Esophagus squamous epithelium (tissue), 5 donors: ENCODE data around the gene ALCAM. TPM values are rescaled to one million over a fixed set of nuclear protein-coding genes. Genes with fewer than 3 reads are reported as not detected.
"Not testable (repeated sequence)": the region's sequence is repeated elsewhere in the genome, so short reads cannot be mapped to it uniquely, and the experiment has no call there.

Source experiments
- DNase-seq: peaks from one replicate; lab custom pipeline; 2025; lab: John Stamatoyannopoulos, UW
- H3K27ac ChIP-seq, 4 donors: fragments of 200-600 bp; sonication (generic); one replicate each; pipeline ENCODE4 v1.5.1; 2016 to 2019; ENCODE audit warnings: mild to moderate bottlenecking in 1 of 4
- H3K27me3 ChIP-seq, 4 donors: fragments of 200-600 bp; sonication (generic); 1 replicate in 3 of 4; 2 replicates in 1 of 4; pipeline versions ENCODE4 v1.5.1 to v1.6.0; 2017 to 2021; ENCODE audit warnings: antibody characterized with exemption in 1 of 4
- H3K36me3 ChIP-seq, 3 donors: fragments of 200-600 bp; sonication (generic); one replicate each; pipeline ENCODE4 v1.5.1; 2016 to 2019
- H3K4me1 ChIP-seq, 3 donors: fragments of 200-600 bp; sonication (generic); one replicate each; pipeline ENCODE4 v1.5.1; 2017 to 2019
- H3K4me3 ChIP-seq, 4 donors: fragments of 200-600 bp; sonication (generic); 1 replicate in 3 of 4; 2 replicates in 1 of 4; pipeline ENCODE4 v1.5.1; 2016 to 2019; ENCODE audit warnings: mild to moderate bottlenecking in 2 of 4, moderate library complexity in 1 of 4
- H3K9me3 ChIP-seq, 3 donors: fragments of 200-600 bp; sonication (generic); one replicate each; pipeline ENCODE4 v1.5.1; 2016 to 2019
- POLR2A ChIP-seq, 4 donors: fragments of 450-650 bp; IDR thresholded peaks; one replicate each; pipeline ENCODE4 v1.6.1; 2017; ENCODE audit warnings: antibody characterized with exemption in 4 of 4, mild to moderate bottlenecking in 4 of 4, moderate library complexity in 3 of 4
- WGBS, 2 donors: methylation state at CpG; one replicate each; pipeline ENCODE4 v1.1.5; 2018; 5-methylcytosine and 5-hydroxymethylcytosine counted together
- intact Hi-C: fragments of 100-400 bp; cut with DNase I; formaldehyde crosslinking; loops from one replicate; pipeline ENCODE4 v1.15.0; 2022
- total RNA-seq, 4 donors: library from RNA; depleted of rRNA; stranded (reverse); fragments of >200 nt; gene quantifications; one replicate each; pipeline ENCODE4 v1.1.0, GENCODE V29; 2016
- TF ChIP-seq, protein P1 (sequence below), 6 experiments: fragments of 450-650 bp in 4 of 6; fragments of 200-600 bp in 2 of 6; sonication (generic) in 2 of 6; IDR thresholded peaks; one replicate each; pipeline ENCODE4 v1.5.1; 2016 to 2019; ENCODE audit warnings: antibody characterized with exemption in 6 of 6, mild to moderate bottlenecking in 4 of 6, moderate library complexity in 4 of 6
- donor health status: DM: yes; HTN: yes; CAD: no.

ALCAM gene
- total RNA-seq, 4 donors from 2014 or later: 4.6 to 18.9 (median 8.0) TPM

DNA sequence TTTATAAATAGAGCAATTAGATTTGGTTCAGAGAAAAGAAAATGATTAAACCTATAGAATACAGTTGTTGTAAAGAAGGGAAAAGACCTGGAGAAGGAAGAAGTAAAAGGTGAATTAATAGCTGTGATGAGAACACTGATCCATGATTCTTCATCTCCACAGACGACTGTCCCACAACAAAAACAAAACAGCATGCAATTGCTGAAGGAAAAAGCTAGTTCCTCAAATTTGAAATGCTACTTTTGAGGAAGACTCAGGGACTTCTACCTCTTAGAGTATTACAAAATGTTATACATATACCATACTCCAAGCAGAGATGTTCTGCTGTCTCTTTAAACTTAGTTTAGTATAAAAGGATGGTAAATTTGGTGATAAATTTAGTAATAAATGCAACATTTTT is 21.5 kb downstream of the ALCAM start:
- Histone ChIP-seq H3K27me3 (no peaks in the 10 kb centered on the region), H3K4me3 (no peak overlapping the region), H3K27ac (no peak overlapping the region), H3K4me1 (peaks cover 0 to 12% (median 0%) of the 10 kb centered on the region in 3 donors), H3K9me3 (peaks cover 0 to 14% (median 4%) of the 10 kb centered on the region in 3 donors), H3K36me3 (no peaks in the 10 kb centered on the region)
- no peak for DNase-seq
- intact Hi-C loops: no loop called here
- 36 to 38% methylated on average over 1 of the region's 1 CpG for WGBS, 2 donors
- TF ChIP-seq, protein P1, sequence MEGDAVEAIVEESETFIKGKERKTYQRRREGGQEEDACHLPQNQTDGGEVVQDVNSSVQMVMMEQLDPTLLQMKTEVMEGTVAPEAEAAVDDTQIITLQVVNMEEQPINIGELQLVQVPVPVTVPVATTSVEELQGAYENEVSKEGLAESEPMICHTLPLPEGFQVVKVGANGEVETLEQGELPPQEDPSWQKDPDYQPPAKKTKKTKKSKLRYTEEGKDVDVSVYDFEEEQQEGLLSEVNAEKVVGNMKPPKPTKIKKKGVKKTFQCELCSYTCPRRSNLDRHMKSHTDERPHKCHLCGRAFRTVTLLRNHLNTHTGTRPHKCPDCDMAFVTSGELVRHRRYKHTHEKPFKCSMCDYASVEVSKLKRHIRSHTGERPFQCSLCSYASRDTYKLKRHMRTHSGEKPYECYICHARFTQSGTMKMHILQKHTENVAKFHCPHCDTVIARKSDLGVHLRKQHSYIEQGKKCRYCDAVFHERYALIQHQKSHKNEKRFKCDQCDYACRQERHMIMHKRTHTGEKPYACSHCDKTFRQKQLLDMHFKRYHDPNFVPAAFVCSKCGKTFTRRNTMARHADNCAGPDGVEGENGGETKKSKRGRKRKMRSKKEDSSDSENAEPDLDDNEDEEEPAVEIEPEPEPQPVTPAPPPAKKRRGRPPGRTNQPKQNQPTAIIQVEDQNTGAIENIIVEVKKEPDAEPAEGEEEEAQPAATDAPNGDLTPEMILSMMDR (IDR thresholded peaks at IDR 0.05): no peak
- TF ChIP-seq POLR2A (IDR thresholded peaks at IDR 0.05): no peak

DNA sequence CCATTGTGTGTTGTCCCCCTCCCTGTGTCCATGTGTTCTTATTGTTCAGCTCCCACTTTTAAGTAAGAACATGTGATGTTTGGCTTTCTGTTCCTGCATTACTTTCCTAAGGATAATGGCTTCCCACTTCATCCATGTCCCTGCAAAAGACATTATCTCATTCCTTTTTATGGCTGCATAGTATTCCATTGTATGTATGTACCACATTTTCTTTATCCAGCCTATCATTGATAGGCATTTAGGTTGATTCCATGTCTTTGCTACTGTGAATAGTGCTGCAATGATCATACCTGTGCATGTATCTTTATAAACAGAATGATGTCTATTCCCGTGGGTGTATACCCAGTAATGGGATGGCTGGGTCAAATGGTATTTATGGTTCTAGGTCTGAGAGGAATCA is 23.1 kb downstream of the ALCAM start:
- DNase-seq, H3K36me3 ChIP-seq, H3K27ac ChIP-seq, H3K4me3 ChIP-seq, intact Hi-C loops, H3K27me3 ChIP-seq: not testable (repeated sequence)
- 90 to 100% methylated on average over 1 of the region's 1 CpG for WGBS, 2 donors
- Histone ChIP-seq H3K9me3 (peaks cover 0 to 14% (median 4%) of the 10 kb centered on the region in 3 donors), H3K4me1 (peaks cover 0 to 12% (median 0%) of the 10 kb centered on the region in 3 donors)

DNA sequence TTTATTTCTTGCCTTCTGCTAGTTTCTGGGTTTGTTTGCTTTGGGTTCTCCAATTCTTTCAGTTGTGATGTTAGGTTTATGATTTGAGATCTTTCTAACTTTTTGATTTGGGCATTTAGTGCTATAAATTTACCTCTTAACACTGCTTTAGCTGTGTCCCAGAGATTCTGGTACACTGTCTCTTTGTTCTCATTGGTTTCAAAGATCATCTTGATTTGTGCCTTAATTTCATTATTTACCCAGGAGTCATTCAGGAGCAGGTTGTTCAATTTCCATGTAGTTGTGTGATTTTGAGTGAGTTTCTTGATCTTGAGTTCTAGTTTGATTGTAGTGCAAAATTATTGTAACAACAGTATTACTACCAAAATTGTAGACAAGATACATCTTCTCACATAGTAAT is 25.9 kb downstream of the ALCAM start:
- H3K4me1 ChIP-seq, H3K27me3 ChIP-seq, intact Hi-C loops, H3K36me3 ChIP-seq, H3K27ac ChIP-seq, H3K4me3 ChIP-seq, DNase-seq: not testable (repeated sequence)
- peaks cover 0 to 14% (median 4%) of the 10 kb centered on the region in 3 donors for H3K9me3 ChIP-seq

DNA sequence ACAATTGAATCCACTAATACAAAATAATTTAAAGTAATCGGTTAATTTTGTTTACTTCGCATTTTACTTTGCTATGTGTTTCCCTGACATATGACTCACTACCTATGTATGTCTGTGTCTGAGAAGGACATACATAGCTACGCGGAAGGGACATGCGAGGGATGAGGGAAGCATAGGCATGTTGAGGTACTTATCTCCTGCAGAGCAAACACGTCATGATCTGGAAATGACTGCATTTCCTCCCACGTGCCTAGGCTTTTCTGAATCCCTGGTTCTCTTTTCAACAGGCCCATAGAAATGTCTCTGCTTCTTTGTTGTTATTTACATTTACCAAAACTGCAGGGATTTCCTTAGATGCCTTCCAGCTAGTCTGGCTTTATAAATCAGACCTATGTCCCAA is 27.5 kb downstream of the ALCAM start:
- Histone ChIP-seq H3K27me3 (no peaks in the 10 kb centered on the region), H3K36me3 (no peaks in the 10 kb centered on the region), H3K27ac (no peak overlapping the region), H3K4me1 (no peaks in the 10 kb centered on the region), H3K4me3 (no peak overlapping the region), H3K9me3 (peaks cover 0 to 14% (median 4%) of the 10 kb centered on the region in 3 donors)
- no peak for DNase-seq
- WGBS, 2 donors: 87 to 89% methylated on average over 7 of the region's 7 CpGs
- TF ChIP-seq, protein P1 (IDR thresholded peaks at IDR 0.05): no peak
- TF ChIP-seq POLR2A (IDR thresholded peaks at IDR 0.05): no peak
- intact Hi-C loops: no loop called here

DNA sequence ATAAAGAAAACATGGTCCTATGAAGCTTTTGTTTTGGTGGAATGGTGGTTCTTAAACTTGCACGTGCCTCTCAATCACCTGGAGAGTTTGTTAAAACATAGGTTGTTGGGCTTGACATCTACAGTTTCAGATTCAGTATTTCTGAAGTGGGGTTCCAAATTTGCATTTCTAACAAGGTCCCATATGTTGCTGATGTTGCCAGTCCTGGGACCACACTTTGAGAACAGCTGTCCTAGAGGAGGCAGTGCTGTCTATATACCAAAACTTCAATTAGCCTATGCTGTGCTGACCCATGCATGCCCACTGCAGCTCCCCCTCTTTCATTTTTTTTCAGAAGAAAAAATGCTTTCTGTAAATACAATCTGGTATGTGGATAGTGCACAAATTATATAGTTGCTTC is 31.3 kb downstream of the ALCAM start:
- H3K36me3 ChIP-seq: no peaks in the 10 kb centered on the region
- TF ChIP-seq, protein P1 (IDR thresholded peaks at IDR 0.05): no peak
- TF ChIP-seq POLR2A (IDR thresholded peaks at IDR 0.05): no peak
- intact Hi-C loops: no loop called here
- no peaks in the 10 kb centered on the region for H3K4me1 ChIP-seq
- 71 to 82% methylated on average over 1 of the region's 1 CpG for WGBS, 2 donors
- no peak for DNase-seq
- H3K27me3 ChIP-seq: no peaks in the 10 kb centered on the region
- H3K4me3 ChIP-seq: no peak overlapping the region
- H3K9me3 ChIP-seq: no peaks in the 10 kb centered on the region
- H3K27ac ChIP-seq: no peak overlapping the region

DNA sequence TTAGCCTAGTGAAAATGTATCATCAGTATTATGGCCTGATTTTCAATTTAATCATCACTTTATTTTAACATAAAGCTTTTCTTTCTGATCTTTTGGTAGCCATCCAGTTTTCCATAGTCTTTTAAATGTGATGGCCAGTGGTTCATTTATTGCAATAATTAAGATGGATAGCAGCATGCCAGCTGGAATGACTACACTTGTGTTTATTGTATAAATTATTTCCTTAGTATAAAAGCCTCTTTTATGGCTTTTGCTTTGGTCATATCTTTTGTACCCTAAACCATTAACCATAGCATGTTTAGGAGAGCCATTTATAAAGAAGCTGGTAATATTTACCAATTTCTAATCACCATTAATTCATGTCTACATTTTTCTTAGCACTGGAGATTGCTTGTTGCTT is 31.7 kb downstream of the ALCAM start:
- Histone ChIP-seq H3K4me3 (no peak overlapping the region), H3K9me3 (no peaks in the 10 kb centered on the region), H3K36me3 (no peaks in the 10 kb centered on the region), H3K27me3 (no peaks in the 10 kb centered on the region), H3K4me1 (no peaks in the 10 kb centered on the region), H3K27ac (no peak overlapping the region)
- no peak for TF ChIP-seq POLR2A (IDR thresholded peaks at IDR 0.05)
- TF ChIP-seq, protein P1 (IDR thresholded peaks at IDR 0.05): no peak
- intact Hi-C loops: no loop called here
- no peak for DNase-seq
